ENCODE measurements around the gene CLDN14.

The CLDN14 gene

DNA sequence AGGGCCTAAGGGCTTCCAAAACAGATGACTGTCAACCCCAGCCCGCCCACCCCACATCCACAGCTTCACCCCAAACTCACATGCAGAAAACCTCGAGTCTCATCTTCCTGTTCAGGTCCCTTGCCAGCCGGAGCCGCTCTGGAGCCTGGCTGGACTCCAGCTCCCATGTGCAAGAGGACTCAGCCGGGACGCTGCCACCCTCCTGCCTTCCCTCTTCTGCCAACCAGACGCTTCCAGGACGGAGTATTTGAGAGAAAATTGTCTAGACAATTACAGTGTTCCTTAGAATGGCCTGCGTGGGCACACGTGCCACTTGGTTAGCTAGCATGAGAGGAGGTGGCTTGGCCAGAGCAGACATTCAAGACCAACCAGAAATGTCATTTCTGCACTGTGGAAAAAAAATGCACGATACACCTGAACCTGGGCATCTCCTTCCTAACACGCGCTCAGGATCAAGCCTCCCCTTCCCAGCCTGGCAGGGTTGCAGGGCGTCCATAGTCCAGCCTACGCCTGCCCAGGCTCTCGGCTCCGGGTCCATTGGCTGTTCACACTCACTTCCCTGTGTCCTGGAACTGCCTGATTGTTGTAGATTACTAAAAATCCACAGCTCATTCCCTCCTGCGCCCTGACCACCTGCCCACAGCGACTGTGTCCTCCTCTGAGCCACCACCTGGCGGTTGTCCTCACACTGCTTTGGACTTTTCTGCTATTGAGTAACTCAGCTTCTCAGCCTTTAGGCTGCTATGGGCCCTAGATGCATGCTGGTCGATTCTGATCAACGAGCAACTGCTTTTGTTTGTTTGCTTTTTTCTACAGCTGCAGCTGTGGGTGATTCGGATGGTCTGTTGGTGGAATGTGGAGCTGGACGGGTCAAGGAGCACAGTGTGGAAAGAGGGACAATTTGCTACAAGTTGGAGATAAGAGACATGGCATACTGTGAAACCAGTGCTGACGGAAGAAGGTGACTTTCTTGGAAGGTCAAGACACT is at the start of gene CLDN14:
Gene CLDN14, minus strand, starts transcription at position 708 of the 988 bp plus-strand sequence. CDS start 18,427 bp downstream, outside the sequence.
- no peak for TF ChIP-seq CTCF (conservative IDR thresholded peaks at IDR 0.05; ENCODE audit: low read depth)
- DNase-seq (ENCODE audit: low spot score) = no peak
- ChIA-PET POLR2A (ENCODE audit: low non-redundant PET) (no interaction called here), CTCF (no interaction called here)
- peak within 1 kb of the TSS; percentile 80 for H3K27ac ChIP-seq

GRCh38 chr21:36528716-36529115 is 48.8 kb upstream of the CLDN14 start:
- no peak for DNase-seq (ENCODE audit: low spot score)
- POLR2A ChIA-PET (ENCODE audit: low non-redundant PET) = no interaction called here
- H3K27ac ChIP-seq = no peak overlapping the region
- no peak for TF ChIP-seq CTCF (conservative IDR thresholded peaks at IDR 0.05; ENCODE audit: low read depth)
- CTCF ChIA-PET = interaction anchor here (0.6 kb wide), 1 partner anchor 209 kb away, joined by 4 read pairs; no protein-coding TSS in a partner anchor

- POLR2A ChIA-PET (ENCODE audit: low non-redundant PET) = no interaction called here
- no peak for DNase-seq (ENCODE audit: low spot score)
- no peak for TF ChIP-seq CTCF (conservative IDR thresholded peaks at IDR 0.05; ENCODE audit: low read depth)
- H3K27ac ChIP-seq = no peak overlapping the region
- CTCF ChIA-PET = interaction anchor here (1.0 kb wide), 1 partner anchor 103 kb away, joined by 4 read pairs; no protein-coding TSS in a partner anchor
These were observed 47.4 kb upstream of the CLDN14 start for GRCh38 chr21:36527317-36527716.

DNA sequence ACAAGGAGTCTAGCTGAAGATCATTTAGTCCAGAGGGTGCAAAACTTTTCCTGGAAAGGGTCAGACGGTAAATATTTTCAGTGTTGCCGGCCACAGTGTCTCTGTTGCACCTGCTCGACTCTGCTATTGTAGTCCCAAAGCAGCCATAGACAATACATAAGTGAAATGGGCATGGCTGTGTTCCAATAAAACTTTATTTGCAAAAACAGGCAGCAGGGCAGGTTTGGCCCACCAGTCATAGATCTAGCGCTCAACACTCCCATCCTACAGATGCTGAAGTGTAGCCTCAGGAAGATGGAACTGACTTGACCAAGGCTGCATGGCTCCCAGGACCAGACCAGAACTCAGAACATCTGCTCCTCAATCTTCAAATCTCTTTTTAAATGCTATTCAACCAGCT is 46.2 kb upstream of the CLDN14 start:
- POLR2A ChIA-PET (ENCODE audit: low non-redundant PET) = no interaction called here

DNA sequence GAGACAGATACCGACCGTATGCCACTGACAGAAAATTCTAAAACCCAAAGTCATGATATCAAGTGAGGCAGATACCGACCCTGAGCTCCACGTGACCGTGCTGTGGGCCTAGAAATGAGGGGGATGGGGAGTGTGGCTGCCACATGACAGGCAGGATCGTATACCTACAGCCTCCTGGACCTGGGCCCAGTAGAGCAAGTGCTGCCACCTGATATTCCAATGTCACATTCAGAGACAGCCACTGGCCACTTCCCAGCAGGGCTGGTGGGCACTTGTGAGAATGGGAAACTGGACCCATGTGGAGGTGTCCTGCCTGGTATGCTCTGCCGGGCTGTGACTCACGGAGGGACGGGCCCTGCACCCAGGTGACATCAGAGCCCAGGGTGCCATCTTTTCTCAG is 44.6 kb upstream of the CLDN14 start:
- H3K27ac ChIP-seq = no peak overlapping the region
- CTCF ChIA-PET = no interaction called here
- DNase-seq (ENCODE audit: low spot score) = no peak
- POLR2A ChIA-PET (ENCODE audit: low non-redundant PET) = no interaction called here
- TF ChIP-seq CTCF (conservative IDR thresholded peaks at IDR 0.05; ENCODE audit: low read depth) = no peak

More for the DNA sequence above, 46.2 kb upstream of the CLDN14 start:
- no peak for DNase-seq (ENCODE audit: low spot score)
- no peak for TF ChIP-seq CTCF (conservative IDR thresholded peaks at IDR 0.05; ENCODE audit: low read depth)
- no peak overlapping the region for H3K27ac ChIP-seq
- CTCF ChIA-PET = no interaction called here

DNA sequence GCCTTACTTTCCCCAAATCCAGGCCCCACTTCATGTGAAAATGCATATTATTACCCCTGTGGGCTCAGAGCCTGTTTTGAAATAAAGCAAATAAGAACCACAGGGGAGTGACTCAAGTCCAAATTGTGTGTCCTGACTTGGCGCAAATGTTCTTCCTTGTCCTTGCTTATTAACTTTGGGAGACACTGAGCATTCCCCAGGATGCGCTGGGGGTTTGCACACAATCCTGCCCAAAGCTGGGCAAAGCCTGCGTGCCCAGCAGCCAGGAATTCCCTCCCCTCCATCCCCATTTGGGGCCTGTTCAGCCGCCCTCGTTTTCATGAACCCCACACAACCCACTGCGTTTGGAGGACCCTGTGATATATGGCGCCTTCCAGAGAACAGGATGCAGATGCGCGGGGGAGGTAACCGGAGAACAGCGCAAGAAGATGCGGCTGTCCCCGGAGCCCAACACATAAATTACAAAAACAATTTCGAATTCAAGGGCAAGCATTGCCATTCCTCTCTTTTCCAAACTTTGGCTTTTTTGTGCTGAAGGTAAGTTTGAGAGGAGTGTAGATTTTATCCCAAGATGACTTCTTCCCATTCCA is 42.4 kb upstream of the CLDN14 start:
- ChIA-PET POLR2A (ENCODE audit: low non-redundant PET) (no interaction called here), CTCF (no interaction called here)
- DNase-seq (ENCODE audit: low spot score) = no peak
- no peak overlapping the region for H3K27ac ChIP-seq
- TF ChIP-seq CTCF (conservative IDR thresholded peaks at IDR 0.05; ENCODE audit: low read depth) = no peak
